ENCODE results near the gene AK2.

The AK2 gene

GRCh38 chr1:33022650-33023200 lies 14.0 kb downstream of the AK2 start:
- DNase-seq (ENCODE audit: low spot score) = no peak

GRCh38 chr1:33021567-33022431 lies 14.9 kb downstream of the AK2 start:
- DNase-seq (ENCODE audit: low spot score) = no peak

GRCh38 chr1:33018112-33018511 lies 18.6 kb downstream of the AK2 start:
- no peak for DNase-seq (ENCODE audit: low spot score)

- no peak for DNase-seq (ENCODE audit: low spot score)
Measured at GRCh38 chr1:33017175-33017574, 19.5 kb downstream of the AK2 start.

GRCh38 chr1:33015216-33015615 lies 21.5 kb downstream of the AK2 start:
- DNase-seq (ENCODE audit: low spot score) = no peak

- DNase-seq (ENCODE audit: low spot score) = no peak
Measured at GRCh38 chr1:33014464-33015163, 22.1 kb downstream of the AK2 start.

- DNase-seq (ENCODE audit: low spot score) = no peak
Measured at GRCh38 chr1:33013791-33014190, 22.9 kb downstream of the AK2 start.

GRCh38 chr1:33012165-33012564 lies 24.5 kb downstream of the AK2 start:
- no peak for DNase-seq (ENCODE audit: low spot score)

GRCh38 chr1:33010932-33011731 lies 25.6 kb downstream of the AK2 start:
- no peak for DNase-seq (ENCODE audit: low spot score)

GRCh38 chr1:33009561-33009960 lies 27.1 kb downstream of the AK2 start:
- no peak for DNase-seq (ENCODE audit: low spot score)

GRCh38 chr1:33008051-33008914 lies 28.4 kb downstream of the AK2 start:
- DNase-seq (ENCODE audit: low spot score) = no peak

- DNase-seq (ENCODE audit: low spot score) = peak; percentile 78
Measured at GRCh38 chr1:33007190-33008050, 29.3 kb downstream of the AK2 start.

- no peak for DNase-seq (ENCODE audit: low spot score)
Measured at GRCh38 chr1:33005838-33006421, 30.8 kb downstream of the AK2 start.

- DNase-seq (ENCODE audit: low spot score) = no peak
Measured at GRCh38 chr1:33005117-33005837, 31.4 kb downstream of the AK2 start.

- DNase-seq (ENCODE audit: low spot score) = no peak
Measured at GRCh38 chr1:33004613-33005012, 32.1 kb downstream of the AK2 start.

GRCh38 chr1:33003657-33004056 lies 33.0 kb downstream of the AK2 start:
- DNase-seq (ENCODE audit: low spot score) = no peak

GRCh38 chr1:33002006-33002405 lies 34.7 kb downstream of the AK2 start:
- DNase-seq (ENCODE audit: low spot score) = no peak

- DNase-seq (ENCODE audit: low spot score) = peak; percentile 25
Measured at GRCh38 chr1:33001282-33001681, 35.4 kb downstream of the AK2 start.

- no peak for DNase-seq (ENCODE audit: low spot score)
Measured at GRCh38 chr1:33000427-33001026, 36.2 kb downstream of the AK2 start.

Measured in SW480 (cell line).